Left renal pelvis (tissue), 4 donors: ENCODE data around the gene SAMD4A. TPM values are rescaled to one million over a fixed set of nuclear protein-coding genes. Genes with fewer than 3 reads are reported as not detected.

Experiments
- DNase-seq, 4 donors: peaks; one replicate each; pipeline ENCODE4 v3.0.0-alpha.2; 2013; ENCODE audit warnings: low read depth in 4 of 4, low spot score in 3 of 4
- polyA plus RNA-seq, 4 donors: library from polyadenylated mRNA; unstranded; fragments of 120-200 nt; gene quantifications; one replicate each; pipeline ENCODE4 v1.2.1, GENCODE V29; 2013; ENCODE audit not compliant: insufficient read length in 4 of 4

Gene SAMD4A
- polyA plus RNA-seq, 4 donors: 9.4 to 16.9 (median 10.3) TPM

GRCh38 chr14:54627540-54628363 is 60.8 kb downstream of the SAMD4A start:
- DNase-seq: peak in 3 of 4 donors; percentile 48 to 71 (median 60)

GRCh38 chr14:54629183-54629582 is 62.3 kb downstream of the SAMD4A start:
- no peak for DNase-seq

- no peak for DNase-seq
Measured at GRCh38 chr14:54629635-54630360, 62.9 kb downstream of the SAMD4A start.

DNA sequence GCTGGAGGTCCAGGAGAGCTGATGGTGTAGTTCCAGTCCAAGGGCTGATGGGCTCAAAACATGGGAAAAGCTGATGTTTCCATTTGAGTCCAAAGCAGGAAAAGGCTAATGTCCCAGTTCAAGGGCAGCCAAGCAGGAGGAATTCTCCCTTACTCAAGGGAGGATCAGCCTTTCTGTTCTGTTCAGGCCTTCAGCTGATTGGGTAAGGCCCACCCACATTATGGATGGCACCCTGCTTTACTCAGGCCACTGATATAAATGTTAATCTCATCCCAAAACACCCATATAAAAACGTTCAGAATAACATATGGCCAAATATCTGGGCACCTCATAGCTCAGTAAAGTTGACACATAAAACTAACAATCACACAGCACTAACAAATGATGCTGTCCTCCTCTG is 64.1 kb downstream of the SAMD4A start:
- no peak for DNase-seq

- no peak for DNase-seq
Measured at GRCh38 chr14:54632452-54632851, 65.5 kb downstream of the SAMD4A start.

DNA sequence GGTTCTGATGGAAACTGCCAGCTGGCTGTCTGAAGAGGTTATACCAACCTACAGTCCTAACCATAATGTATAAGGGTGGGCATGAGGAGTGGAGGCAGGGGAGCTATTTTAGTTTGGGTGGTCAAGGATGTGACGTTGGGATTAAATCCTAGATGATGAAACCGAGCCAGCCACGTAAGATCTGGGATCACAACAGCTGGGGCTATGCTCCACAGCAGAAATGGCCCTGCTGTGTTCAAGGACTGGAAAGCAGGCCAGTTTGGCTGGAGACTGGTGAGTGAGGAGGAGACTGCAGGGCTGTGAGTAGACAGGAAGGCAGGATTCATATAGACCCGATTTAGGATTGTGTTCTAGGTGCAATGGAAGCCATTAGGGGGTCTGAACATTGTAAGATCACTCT is 66.1 kb downstream of the SAMD4A start:
- DNase-seq: no peak

DNA sequence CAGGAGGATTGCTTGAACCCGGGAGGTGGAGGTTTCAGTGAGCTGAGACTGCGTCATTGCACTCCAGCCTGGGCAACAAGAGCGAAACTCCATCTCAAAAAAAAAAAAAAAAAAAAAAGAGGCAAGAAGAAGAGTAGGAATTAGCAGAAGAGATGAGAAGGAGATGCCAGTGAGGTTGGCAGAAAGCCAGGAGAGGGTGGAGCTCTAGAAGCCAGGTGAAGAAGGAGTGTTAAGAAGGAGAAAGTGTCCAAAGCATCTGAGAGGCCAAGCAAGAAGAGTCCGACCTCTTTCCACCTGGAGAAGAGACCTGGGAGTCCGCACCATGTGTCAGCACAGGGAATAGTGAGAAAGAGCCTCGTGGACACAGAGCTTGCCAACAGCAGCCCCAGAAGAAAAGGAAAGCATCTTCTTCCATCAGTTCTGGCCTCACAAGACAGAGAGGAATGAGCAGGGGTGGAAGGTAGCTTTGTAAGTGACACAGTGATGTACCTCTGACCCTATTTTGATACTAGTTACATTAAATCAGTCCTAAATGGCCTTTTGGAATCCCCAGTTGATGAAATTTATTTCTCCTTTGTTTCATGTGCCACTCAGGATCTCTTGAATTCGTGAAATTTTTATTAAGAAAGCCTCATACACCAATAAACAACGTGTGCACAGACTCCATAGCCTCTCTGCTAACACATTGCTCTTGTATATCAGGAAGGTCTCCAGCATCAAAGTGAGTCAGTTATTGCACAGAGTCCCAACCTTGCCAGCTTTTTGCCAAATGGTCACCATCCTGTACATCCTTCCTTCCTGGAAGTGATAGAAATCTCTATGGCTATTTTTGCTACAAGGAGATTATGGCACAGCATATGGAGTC is 70.6 kb downstream of the SAMD4A start:
- DNase-seq: no peak

- no peak for DNase-seq
Measured at GRCh38 chr14:54638135-54638446, 71.2 kb downstream of the SAMD4A start.

- no peak for DNase-seq
Measured at GRCh38 chr14:54639611-54640010, 72.7 kb downstream of the SAMD4A start.

GRCh38 chr14:54640506-54640905 is 73.6 kb downstream of the SAMD4A start:
- no peak for DNase-seq

GRCh38 chr14:54642121-54642520 is 75.2 kb downstream of the SAMD4A start:
- DNase-seq: no peak

DNA sequence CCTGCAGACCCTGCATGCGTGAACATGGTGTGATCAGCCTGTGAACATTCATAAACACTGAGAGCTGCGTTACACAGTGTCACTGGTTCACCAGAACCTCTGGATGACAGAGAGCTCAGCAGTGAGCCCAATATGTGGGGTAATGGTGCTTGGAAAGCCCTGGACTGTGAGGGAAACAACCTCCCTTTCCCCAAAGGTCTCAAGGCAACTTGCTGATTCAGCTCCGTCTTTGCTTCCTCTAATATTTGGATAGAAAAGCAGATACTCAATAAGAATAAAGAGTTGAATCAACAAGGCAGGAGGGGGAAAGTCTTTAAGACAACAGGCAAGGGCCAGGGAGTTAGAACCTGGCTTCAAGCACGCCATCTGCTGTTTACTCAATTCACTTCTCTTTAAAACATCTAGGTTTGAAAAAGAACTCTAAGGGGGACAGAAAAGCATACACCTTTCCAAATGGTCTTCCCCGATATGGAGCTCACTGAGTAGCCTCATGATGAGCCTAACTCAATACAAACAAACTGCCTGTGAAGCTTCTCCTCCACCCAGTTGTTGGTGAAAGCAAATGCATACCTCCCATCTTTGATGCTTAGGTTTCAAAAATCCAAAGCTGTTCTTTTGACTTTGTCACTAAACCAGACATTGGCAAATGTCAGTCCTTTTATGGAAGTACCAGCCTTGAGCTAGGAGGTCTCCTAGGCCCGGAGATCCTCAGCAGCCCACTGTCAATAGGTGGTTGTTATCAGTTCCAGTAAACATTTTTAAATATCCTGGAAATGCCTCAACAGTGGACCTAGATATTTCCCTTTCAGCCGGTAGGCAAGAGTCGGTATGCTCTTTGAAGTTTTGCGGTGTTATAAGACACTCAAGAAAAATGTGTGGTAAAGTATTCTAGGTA is 76.1 kb downstream of the SAMD4A start:
- DNase-seq: no peak

- no peak for DNase-seq
Measured at GRCh38 chr14:54643696-54644176, 76.8 kb downstream of the SAMD4A start.

GRCh38 chr14:54645639-54646038 is 78.7 kb downstream of the SAMD4A start:
- DNase-seq: no peak

DNA sequence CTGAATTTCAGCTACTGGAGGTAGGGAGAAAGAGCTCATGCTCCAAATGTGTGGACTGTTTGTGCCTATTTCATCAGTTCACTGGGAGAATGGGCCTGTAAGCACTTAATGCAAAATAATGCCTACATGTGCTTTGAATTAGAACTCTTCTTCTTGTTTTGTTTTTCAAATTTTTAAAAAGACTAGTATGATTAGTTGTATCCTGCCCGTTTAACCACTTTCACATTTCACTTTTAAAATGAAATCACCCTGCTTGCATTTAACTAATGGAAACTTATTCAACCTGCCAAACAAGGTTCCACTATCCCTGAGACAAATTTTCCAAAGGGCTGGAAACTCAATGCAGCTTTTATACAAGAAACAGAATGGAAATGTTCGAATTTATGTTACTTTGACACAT is 79.7 kb downstream of the SAMD4A start:
- no peak for DNase-seq

DNA sequence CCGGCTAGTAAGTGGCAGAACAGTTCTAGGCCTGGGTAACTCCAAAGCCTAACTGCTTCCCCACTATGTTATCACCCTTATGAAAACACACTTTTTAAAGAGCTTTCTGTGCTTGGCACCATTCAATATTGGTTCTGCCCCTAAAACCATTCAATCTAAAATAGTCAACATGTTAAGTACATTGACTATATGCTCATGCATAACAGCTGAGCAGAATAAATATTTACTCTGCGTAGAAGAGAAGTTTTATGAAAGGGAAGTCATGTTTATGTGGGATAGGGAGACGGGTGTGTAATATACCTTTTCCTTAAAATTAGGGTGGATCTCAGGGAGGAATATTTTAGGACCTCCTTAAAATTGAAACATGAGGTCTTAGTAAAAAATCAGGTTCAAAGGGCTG is 80.5 kb downstream of the SAMD4A start:
- no peak for DNase-seq

- no peak for DNase-seq
Measured at GRCh38 chr14:54649056-54649455, 82.1 kb downstream of the SAMD4A start.

DNA sequence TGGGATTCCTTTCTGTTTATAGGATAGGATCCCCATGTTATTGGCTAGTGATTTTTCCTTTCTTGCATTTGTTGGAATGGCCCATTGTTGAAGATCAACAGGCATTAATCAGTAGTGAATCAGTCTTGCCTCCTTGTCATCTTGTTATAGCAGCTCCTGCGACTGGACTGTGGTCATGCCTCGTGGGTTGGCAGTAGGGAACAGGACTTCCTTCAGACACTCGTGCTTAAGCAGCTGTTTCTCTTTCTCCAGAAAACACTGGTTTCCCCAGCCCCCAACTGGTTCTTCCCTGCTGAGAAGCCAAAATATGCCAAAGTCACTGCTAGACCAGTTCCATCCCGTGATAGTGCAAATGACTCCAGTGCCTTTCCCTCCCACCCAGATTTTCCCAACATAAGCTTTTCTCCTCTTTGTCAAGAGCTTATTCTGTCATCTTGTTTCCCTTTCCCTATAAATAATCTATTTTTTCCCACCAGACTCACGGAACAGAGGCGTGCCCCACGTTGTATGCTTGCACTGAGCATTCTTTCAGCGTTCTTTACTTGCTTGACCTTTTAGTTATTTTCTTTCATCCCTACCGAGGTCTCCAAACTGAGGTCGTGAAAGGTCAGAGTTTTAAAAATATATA is 83.5 kb downstream of the SAMD4A start:
- no peak for DNase-seq

- DNase-seq: no peak
Measured at GRCh38 chr14:54650959-54651351, 84.0 kb downstream of the SAMD4A start.

- DNase-seq: no peak
Measured at GRCh38 chr14:54651649-54652048, 84.7 kb downstream of the SAMD4A start.
